GM21447 (cell line): Measurements from ENCODE around the gene TRDMT1.

ENCODE experiments used
- ATAC-seq: cut with Tn5 transposase; IDR thresholded peaks from one replicate; pipeline ENCODE4 v1.9.1; 2021; ENCODE audit not compliant: unreplicated experiment

TRDMT1 gene

DNA sequence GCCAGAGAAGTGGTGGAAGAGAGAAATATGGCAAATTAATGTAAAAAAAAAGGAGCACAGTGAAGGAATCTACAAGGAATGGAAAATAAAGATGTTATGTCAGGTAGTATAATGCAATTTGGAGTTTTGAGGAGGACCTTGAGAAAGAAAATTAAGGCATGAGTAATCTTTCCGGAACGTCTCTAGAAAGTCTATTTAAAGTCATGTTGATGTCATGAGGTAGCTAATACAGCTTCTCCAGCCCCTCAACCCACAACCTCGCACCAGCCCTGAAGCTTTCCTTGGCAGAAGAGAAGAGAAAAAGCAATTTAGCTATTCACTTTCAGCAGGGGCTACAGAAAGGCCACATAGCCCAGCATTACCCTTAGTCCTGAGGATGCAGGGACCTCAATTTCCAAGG is 22.5 kb downstream of the TRDMT1 start:
- ATAC-seq = no peak

DNA sequence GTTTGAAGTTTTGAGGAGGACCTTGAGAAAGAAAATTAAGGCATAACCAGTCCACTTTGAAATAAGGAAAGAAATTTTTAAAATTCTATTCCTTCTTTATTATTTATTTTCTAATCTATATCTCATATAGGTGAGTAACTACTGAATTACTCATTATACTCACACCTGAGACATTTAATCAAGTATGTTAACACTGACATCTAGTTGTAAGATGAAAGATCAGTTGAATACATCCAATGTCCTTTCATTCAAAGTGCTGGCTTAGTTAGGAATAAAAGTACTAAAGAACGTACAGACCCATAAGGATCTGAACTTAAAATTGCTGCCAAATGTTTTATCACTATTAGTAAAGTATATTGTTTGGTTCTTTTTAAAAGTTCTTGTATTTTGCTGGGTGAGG is 23.5 kb downstream of the TRDMT1 start:
- no peak for ATAC-seq

DNA sequence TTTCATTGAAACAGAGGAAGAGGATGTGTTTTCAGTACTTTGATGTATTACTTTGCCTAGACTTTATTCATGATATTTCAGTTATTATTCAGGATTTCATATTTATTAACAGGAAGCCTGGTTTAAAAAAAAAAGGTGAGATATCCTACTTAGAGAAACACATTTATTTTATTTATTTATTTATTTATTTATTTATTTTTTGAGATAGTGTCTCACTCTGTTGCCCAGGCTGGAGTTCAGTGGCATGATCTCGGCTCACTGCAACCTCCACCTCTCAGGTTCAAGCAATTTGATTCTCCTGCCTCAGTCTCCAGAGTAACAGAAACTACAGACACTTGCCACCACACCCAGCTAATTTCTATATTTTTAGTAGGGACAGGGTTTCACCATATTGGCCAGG is 24.5 kb downstream of the TRDMT1 start:
- no peak for ATAC-seq

- no peak for ATAC-seq
These were observed 25.4 kb downstream of the TRDMT1 start for GRCh38 chr10:17176091-17176490.

DNA sequence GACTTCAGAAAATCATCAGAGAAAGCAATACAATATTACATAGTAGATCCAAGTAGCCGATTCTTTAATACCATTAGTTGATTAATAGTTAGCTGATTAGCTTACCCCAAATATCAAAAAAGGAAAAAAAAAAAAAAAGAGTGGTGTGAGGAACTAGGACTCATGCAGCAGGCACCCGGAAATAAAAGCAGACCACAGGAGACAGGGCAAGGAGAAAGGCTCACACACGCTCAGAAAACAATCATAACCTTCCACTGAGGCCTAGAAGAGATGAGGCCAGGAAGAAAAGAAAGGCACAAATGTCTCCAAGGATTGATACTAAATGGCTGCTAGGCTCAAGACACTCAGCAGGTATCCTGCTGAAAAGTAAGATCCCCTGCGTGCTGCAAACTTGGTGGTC is 25.9 kb downstream of the TRDMT1 start:
- no peak for ATAC-seq

- no peak for ATAC-seq
These were observed 26.8 kb downstream of the TRDMT1 start for GRCh38 chr10:17174626-17175025.

DNA sequence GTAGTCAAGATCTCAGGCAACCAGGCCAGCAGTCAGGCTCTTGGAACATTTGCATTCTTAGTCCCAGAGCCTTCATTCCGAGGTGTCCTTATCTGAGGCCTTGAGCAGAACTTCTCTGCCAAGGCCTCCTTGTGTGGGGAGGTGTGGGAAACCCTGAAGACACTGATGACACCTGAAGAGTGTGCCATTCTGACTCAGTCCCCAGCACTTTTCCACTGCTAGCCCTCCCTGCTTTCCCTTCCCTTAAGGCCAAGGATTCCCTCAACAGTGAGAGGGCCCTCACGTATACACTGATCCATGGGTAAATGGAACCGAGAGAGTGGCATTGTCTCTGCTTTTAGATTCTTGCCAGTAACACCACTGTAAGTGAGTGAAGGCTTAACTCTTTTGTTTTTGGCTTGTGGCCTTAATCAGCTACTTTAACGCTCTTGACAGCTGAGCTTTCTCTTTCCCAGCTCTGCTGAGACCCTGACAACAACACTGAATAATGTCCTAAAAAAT is 30.3 kb downstream of the TRDMT1 start:
- ATAC-seq = no peak

- no peak for ATAC-seq
These were observed 31.7 kb downstream of the TRDMT1 start for GRCh38 chr10:17169803-17170202.

- ATAC-seq = no peak
These were observed 34.8 kb downstream of the TRDMT1 start for GRCh38 chr10:17166699-17167098.

- ATAC-seq = no peak
These were observed 38.6 kb downstream of the TRDMT1 start for GRCh38 chr10:17162828-17163227.

DNA sequence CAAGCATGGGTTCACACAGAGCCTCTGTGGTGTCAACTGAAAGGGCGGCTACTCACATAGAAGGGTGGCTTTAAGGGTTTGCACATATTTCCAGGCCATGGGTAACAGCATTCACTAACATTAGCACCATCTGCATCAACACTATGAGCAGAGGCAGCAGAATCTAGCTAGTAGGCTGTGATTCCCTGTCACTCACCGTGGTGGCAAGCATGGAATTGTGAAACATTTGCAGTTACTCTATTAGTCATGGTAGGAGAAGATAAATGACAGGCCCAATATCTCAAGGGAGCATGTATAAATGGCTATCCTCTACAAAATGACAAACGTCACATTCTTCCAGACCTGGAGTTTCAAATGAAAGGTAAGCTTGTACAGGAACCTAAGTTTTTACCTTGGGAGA is 39.7 kb downstream of the TRDMT1 start:
- no peak for ATAC-seq

DNA sequence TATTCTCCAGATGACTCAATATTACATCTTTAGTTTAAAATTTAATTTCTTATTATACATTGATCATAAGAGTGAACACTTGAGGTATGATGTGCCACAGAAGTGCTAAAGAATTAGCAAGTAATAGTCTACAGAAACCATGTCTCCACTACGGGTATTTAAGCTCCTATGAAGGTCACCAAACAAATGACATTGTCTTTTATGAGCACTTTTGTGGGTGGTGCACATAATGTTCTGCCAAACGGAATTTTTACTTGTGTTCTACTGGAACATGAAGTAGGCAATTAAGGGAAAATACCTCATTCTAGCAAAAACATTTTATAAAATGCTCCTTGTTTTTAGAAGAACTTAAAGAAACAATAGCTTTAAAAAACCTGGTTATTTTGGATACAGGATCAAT is 44.4 kb downstream of the TRDMT1 start:
- no peak for ATAC-seq

DNA sequence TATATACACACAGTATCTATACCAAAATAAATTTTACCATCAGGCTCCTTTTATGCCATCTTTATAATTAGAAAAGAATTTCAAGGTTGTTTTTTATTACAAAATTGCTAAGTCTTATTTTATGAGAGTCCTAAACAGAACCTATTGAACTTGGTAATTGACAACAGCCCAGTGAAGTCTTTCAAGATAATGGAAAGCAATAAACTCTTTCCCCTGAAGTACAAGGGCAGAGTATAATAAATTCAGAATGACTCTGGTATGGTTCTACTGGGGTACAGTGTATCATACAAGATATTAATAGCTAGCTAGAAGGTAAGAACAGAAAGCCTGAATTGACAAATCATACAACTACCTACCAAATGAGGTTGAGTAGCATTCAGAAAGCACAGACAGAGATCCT is 45.6 kb downstream of the TRDMT1 start:
- ATAC-seq = no peak

DNA sequence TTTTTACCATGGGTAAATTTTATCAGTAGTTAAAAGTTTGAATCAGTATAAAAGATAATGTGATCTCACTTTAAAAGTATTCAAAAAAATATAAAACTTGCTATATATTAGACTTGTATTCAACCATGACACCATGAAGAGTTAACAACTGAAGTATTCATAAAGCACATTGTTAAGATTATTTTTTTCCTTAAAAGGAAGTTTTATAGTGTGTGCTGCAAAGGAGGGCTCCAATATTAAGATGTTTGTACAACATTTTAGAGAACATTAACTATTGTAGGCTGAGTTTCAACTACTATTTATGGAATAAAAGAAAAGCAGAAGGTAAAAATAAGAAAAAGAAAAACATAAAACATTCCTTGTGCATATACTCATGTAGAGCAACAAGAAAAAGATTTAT is 47.4 kb downstream of the TRDMT1 start:
- ATAC-seq = no peak

GRCh38 chr10:17153321-17153720 is 48.2 kb downstream of the TRDMT1 start:
- ATAC-seq = no peak

GRCh38 chr10:17151716-17152115 is 49.8 kb downstream of the TRDMT1 start:
- ATAC-seq = no peak

DNA sequence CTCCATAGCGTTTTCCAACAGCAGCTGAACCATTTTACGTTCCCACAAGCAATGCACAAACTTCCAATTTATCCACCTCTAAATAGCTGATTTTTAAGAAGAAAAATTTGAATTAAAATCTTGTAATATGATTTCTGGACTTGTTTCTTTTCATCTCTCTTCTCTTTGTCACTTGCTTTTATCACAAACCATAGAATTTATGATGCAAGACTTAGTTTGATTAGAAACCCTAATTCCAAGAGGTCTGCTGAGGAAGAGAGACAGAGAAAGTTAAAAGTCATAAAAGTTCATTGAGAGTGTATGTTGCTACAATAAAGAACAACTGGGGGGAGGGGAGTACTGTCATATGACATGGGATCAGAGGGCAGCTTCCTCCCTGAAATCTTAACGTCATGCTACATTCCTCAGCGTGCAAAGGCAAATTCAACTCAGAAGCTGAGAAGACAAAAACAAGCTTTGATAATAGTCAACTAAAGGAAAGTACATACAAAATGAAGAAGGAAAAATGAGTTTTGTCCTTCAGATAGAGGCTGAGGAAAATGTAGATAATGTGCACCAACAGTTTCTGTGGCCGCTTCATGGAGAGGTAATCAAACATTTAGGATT is 53.5 kb downstream of the TRDMT1 start:
- no peak for ATAC-seq

DNA sequence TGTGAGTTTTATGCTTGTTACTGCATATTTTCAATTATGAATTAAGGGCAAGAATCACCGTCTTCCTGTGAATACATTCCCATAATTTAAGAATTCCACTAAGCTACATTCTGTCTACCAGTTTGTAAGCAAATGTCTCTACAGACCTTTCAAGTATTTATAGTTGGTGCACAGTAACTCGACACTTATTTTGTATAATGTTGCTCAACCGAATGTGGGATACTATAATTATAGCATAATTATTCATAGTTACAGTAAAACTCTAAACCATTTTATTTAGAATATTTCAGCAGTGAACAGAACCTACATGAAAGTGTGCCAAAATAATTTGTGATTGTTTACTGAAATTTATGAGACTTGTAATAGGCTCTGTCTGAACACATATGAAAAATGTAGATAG is 54.6 kb downstream of the TRDMT1 start:
- ATAC-seq = no peak

- ATAC-seq = no peak
These were observed 56.2 kb downstream of the TRDMT1 start for GRCh38 chr10:17145239-17145638.

GRCh38 chr10:17144757-17145156 is 56.7 kb downstream of the TRDMT1 start:
- ATAC-seq = peak; percentile 73

- no peak for ATAC-seq
These were observed 57.4 kb downstream of the TRDMT1 start for GRCh38 chr10:17144032-17144431.

- ATAC-seq = no peak
These were observed 58.3 kb downstream of the TRDMT1 start for GRCh38 chr10:17143055-17143690.
